ENCODE measurements around the gene RBMX.

RBMX gene

DNA sequence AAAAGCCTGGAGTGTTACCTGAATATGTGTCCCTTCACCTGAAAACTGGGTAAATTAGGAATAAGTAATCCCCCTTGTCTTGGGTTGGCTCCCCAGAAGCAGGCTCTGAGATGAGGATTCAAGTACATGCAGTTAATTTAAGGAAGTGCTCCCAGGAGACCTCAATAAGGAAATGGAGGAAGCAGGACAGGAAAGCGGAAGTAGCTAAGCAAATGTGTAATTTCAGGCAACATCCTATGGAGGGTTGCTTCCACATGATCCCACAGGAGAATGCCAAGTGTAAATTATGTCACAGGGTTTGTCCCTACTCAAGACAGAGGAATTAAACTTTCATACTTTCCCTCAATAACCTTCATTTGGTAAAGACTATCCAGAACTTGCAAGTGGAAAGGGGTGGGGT is 51.7 kb downstream of the RBMX start:
- DNase-seq = no peak

DNA sequence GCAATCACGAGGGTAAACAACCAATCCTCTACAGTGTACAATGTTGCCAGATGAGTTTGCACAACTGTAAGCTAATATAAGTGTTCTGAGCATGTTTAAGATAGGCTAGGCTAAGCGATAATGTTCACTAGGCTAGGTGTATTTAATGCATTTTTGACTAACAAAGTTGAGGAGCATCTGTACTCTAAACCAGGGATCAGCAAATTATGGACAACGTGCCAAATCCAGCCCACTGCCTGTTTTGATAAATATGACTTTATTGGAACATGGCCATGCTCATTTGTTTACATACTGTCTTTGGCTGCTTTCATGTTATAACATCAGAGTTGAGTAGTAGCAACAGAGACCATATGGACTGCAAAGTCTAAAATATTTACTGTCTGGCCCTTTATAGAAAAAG is 53.5 kb downstream of the RBMX start:
- no peak for DNase-seq

DNA sequence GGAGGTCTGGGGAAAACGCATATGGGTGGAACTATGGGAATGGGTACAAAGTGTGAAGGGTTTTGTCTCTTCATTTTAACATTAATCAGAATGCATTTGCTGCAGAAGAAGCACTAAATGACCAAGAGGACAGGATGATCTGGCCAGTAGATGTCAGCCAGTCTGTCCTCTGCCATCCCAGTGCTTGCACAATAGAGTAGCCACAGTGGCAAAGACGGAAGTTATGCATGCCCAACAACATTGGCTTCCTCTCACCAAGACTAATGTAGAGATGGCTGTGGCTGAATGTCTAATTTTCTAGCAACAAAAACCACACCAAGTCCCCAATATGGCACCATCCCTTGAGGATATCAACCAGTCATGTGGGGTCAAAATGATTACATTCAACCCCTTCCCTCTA is 54.8 kb downstream of the RBMX start:
- DNase-seq = no peak
